ENCODE data around the gene CHD5. TPM values are rescaled to one million over a fixed set of nuclear protein-coding genes. Genes with fewer than 3 reads are reported as not detected.
"Not testable (repeated sequence)": the region's sequence is repeated elsewhere in the genome, so short reads cannot be mapped to it uniquely, and the experiment has no call there.

CHD5 gene
- polyA plus RNA-seq, 1 donor from 2014 or later = 22.0 TPM

DNA sequence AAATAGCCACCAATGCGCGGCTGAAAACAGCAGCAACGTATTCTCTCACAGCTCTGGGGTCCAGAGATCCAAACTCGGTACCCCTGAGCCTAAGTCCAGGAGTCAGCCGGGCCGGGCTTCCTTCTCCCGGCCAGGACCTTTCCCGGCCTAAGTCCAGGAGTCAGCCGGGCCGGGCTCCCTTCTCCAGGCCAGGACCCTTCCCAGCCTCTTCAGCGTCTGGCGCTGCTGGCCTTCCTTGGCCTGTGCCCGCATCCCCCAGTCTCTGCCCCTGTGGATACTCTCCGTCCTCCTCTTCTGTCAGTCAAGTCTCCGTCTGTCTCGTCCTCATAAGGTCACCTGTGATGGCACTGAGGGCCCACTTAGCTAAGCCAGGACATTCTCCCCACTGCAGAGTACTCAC lies 102.2 kb downstream of the CHD5 start:
- Histone ChIP-seq H3K4me3 (ENCODE audit: low read length) (no peak overlapping the region), H3K27ac (ENCODE audit: low read length) (no peak overlapping the region), H3K27me3 (ENCODE audit: insufficient read depth, low read depth, low read length) (no peaks in the 10 kb centered on the region), H3F3A (ENCODE audit: insufficient read depth, low read length, poor library complexity, severe bottlenecking) (no peaks in the 10 kb centered on the region), H3K79me2 (replicated peaks; ENCODE audit: insufficient read depth, low read length) (no peaks in the 10 kb centered on the region), H2AFZ (ENCODE audit: low read depth, low read length) (no peak overlapping the region), H3K9ac (ENCODE audit: low read length) (no peak overlapping the region), H3K9me2 (ENCODE audit: insufficient read depth, low read length) (no peaks in the 10 kb centered on the region), H4K20me1 (ENCODE audit: insufficient read depth) (no peaks in the 10 kb centered on the region), H3K4me2 (ENCODE audit: low read length) (no peak overlapping the region), H3K36me3 (ENCODE audit: insufficient read depth, low read length) (no peaks in the 10 kb centered on the region), H3K9me3 (ENCODE audit: low read length) (no peaks in the 10 kb centered on the region)
- TF ChIP-seq, protein P1, sequence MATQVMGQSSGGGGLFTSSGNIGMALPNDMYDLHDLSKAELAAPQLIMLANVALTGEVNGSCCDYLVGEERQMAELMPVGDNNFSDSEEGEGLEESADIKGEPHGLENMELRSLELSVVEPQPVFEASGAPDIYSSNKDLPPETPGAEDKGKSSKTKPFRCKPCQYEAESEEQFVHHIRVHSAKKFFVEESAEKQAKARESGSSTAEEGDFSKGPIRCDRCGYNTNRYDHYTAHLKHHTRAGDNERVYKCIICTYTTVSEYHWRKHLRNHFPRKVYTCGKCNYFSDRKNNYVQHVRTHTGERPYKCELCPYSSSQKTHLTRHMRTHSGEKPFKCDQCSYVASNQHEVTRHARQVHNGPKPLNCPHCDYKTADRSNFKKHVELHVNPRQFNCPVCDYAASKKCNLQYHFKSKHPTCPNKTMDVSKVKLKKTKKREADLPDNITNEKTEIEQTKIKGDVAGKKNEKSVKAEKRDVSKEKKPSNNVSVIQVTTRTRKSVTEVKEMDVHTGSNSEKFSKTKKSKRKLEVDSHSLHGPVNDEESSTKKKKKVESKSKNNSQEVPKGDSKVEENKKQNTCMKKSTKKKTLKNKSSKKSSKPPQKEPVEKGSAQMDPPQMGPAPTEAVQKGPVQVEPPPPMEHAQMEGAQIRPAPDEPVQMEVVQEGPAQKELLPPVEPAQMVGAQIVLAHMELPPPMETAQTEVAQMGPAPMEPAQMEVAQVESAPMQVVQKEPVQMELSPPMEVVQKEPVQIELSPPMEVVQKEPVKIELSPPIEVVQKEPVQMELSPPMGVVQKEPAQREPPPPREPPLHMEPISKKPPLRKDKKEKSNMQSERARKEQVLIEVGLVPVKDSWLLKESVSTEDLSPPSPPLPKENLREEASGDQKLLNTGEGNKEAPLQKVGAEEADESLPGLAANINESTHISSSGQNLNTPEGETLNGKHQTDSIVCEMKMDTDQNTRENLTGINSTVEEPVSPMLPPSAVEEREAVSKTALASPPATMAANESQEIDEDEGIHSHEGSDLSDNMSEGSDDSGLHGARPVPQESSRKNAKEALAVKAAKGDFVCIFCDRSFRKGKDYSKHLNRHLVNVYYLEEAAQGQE (IDR thresholded peaks at IDR 0.05; ENCODE audit: borderline replicate concordance) = no peak
- TF ChIP-seq MXI1 (conservative IDR thresholded peaks at IDR 0.05; ENCODE audit: poor library complexity, severe bottlenecking) (no peak), EZH2 (IDR thresholded peaks at IDR 0.05; ENCODE audit: borderline replicate concordance, insufficient read depth, low read length, poor library complexity, severe bottlenecking) (no peak), POLR2AphosphoS5 (IDR thresholded peaks at IDR 0.05) (no peak), EP300 (conservative IDR thresholded peaks at IDR 0.05; ENCODE audit: poor library complexity, severe bottlenecking) (no peak), RAD21 (conservative IDR thresholded peaks at IDR 0.05) (no peak)

DNA sequence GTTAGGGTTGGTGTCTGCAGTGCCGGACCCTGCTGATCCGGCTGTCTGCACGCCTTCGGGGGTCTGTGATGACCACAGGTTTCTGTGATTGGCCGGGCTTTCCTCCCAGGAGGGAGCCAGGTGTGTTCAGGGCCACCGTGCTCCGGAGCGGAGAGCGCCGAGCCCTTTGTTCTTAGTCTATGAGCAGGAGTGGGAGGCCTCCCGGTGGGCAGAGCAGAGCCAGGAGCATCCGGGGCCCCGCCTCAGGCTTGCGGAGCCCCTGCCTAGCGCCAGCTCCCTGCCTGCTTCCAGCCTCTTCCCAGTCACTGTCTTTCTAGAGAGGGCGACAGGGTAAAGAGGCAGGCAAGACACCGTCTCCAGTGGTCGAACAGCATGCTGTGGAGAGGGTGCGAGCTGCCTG lies 102.6 kb downstream of the CHD5 start:
- Histone ChIP-seq H3K4me3 (ENCODE audit: low read length) (no peak overlapping the region), H3K27me3 (ENCODE audit: insufficient read depth, low read depth, low read length) (no peaks in the 10 kb centered on the region), H3K9ac (ENCODE audit: low read length) (no peak overlapping the region), H3K4me2 (ENCODE audit: low read length) (no peak overlapping the region), H3K79me2 (replicated peaks; ENCODE audit: insufficient read depth, low read length) (no peaks in the 10 kb centered on the region), H4K20me1 (ENCODE audit: insufficient read depth) (no peaks in the 10 kb centered on the region), H3K9me2 (ENCODE audit: insufficient read depth, low read length) (no peaks in the 10 kb centered on the region), H3F3A (ENCODE audit: insufficient read depth, low read length, poor library complexity, severe bottlenecking) (no peaks in the 10 kb centered on the region), H3K36me3 (ENCODE audit: insufficient read depth, low read length) (no peaks in the 10 kb centered on the region), H3K27ac (ENCODE audit: low read length) (no peak overlapping the region), H2AFZ (ENCODE audit: low read depth, low read length) (no peak overlapping the region), H3K9me3 (ENCODE audit: low read length) (no peaks in the 10 kb centered on the region)
- no peak for TF ChIP-seq RAD21 (conservative IDR thresholded peaks at IDR 0.05)
- TF ChIP-seq, protein P2, sequence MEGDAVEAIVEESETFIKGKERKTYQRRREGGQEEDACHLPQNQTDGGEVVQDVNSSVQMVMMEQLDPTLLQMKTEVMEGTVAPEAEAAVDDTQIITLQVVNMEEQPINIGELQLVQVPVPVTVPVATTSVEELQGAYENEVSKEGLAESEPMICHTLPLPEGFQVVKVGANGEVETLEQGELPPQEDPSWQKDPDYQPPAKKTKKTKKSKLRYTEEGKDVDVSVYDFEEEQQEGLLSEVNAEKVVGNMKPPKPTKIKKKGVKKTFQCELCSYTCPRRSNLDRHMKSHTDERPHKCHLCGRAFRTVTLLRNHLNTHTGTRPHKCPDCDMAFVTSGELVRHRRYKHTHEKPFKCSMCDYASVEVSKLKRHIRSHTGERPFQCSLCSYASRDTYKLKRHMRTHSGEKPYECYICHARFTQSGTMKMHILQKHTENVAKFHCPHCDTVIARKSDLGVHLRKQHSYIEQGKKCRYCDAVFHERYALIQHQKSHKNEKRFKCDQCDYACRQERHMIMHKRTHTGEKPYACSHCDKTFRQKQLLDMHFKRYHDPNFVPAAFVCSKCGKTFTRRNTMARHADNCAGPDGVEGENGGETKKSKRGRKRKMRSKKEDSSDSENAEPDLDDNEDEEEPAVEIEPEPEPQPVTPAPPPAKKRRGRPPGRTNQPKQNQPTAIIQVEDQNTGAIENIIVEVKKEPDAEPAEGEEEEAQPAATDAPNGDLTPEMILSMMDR (IDR thresholded peaks at IDR 0.05; ENCODE audit: poor library complexity, severe bottlenecking) = no peak
- no peak for TF ChIP-seq SMC3 (conservative IDR thresholded peaks at IDR 0.05; ENCODE audit: poor library complexity)
- TF ChIP-seq, protein P1 (IDR thresholded peaks at IDR 0.05; ENCODE audit: borderline replicate concordance) = no peak
- no peak for TF ChIP-seq POLR2AphosphoS5 (IDR thresholded peaks at IDR 0.05)
- TF ChIP-seq EP300 (conservative IDR thresholded peaks at IDR 0.05; ENCODE audit: poor library complexity, severe bottlenecking) = no peak
- TF ChIP-seq EZH2 (IDR thresholded peaks at IDR 0.05; ENCODE audit: borderline replicate concordance, insufficient read depth, low read length, poor library complexity, severe bottlenecking) = no peak
- no peak for TF ChIP-seq MXI1 (conservative IDR thresholded peaks at IDR 0.05; ENCODE audit: poor library complexity, severe bottlenecking)
- no peak for TF ChIP-seq TAF1 (IDR thresholded peaks at IDR 0.05; ENCODE audit: low read depth)

DNA sequence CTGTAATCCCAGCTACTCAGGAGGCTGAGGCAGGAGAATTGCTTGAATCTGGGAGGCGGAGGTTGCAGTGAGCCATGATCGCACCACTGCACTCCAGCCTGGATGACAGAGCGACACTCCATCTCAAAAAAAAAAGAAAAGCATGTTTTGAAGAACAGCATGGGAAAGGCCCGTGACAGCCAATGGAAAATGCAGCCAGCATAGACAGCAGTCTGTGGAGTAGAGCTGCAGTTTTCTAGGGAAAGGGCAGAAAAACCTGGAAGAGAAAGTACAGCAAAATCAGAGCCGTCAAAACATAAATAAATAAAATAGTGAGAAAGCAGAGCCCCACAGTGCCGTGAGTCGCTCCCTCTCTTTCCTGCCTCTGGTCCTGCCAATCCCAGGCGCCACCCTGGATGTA lies 103.1 kb downstream of the CHD5 start:
- not testable (repeated sequence) for H3K36me3 ChIP-seq (ENCODE audit: insufficient read depth, low read length); H3K27me3 ChIP-seq (ENCODE audit: insufficient read depth, low read depth, low read length); H3F3A ChIP-seq (ENCODE audit: insufficient read depth, low read length, poor library complexity, severe bottlenecking); H3K9ac ChIP-seq (ENCODE audit: low read length); H3K9me2 ChIP-seq (ENCODE audit: insufficient read depth, low read length); H3K9me3 ChIP-seq (ENCODE audit: low read length); H3K4me2 ChIP-seq (ENCODE audit: low read length); H4K20me1 ChIP-seq (ENCODE audit: insufficient read depth); H3K79me2 ChIP-seq (replicated peaks; ENCODE audit: insufficient read depth, low read length); H2AFZ ChIP-seq (ENCODE audit: low read depth, low read length); H3K27ac ChIP-seq (ENCODE audit: low read length); H3K4me3 ChIP-seq (ENCODE audit: low read length)

Measured in neural cell (in vitro differentiated cells).